Stomach (tissue), 4 donors: ENCODE results near the gene MAGI2.

ENCODE experiments used
- EP300 ChIP-seq: sonication (generic); formaldehyde crosslinking; IDR thresholded peaks from one replicate; pipeline ENCODE4 v1.6.1; 2017; ENCODE audit warnings: antibody characterized with exemption
- POLR2A ChIP-seq, 4 donors: fragments of 450-650 bp; IDR thresholded peaks; one replicate each; pipeline ENCODE4 v1.6.1; 2016; ENCODE audit warnings: antibody characterized with exemption in 4 of 4, control low read depth in 2 of 4, mild to moderate bottlenecking in 1 of 4, moderate library complexity in 1 of 4
- TF ChIP-seq, protein P1 (sequence below), 7 experiments: fragments of 450-650 bp in 4 of 7; fragments of 200-600 bp in 3 of 7; sonication (generic) in 3 of 7; IDR thresholded peaks; one replicate each; pipeline ENCODE4 v1.5.1; 2016 to 2019; ENCODE audit warnings: antibody characterized with exemption in 7 of 7, control low read depth in 2 of 7, mild to moderate bottlenecking in 1 of 7

DNA sequence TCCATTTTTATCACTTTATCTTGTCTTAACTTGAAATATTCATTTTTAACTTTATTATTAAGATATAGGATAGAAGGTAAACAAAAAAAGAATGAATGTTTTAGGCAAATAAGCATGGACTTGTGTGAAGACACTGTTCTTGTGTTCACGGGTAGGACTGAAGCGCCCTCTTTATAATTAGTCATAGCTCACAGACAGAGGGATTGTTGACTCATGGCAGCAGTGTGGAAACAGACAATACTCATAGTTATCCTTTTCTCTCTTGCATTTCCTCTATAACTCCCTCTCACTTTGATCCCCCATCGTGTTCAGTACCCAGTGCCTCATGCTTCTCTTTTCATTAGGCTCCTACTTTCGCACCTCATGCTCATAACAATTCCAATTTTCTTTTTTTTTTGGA lies 923.1 kb downstream of the MAGI2 start:
- TF ChIP-seq, protein P1, sequence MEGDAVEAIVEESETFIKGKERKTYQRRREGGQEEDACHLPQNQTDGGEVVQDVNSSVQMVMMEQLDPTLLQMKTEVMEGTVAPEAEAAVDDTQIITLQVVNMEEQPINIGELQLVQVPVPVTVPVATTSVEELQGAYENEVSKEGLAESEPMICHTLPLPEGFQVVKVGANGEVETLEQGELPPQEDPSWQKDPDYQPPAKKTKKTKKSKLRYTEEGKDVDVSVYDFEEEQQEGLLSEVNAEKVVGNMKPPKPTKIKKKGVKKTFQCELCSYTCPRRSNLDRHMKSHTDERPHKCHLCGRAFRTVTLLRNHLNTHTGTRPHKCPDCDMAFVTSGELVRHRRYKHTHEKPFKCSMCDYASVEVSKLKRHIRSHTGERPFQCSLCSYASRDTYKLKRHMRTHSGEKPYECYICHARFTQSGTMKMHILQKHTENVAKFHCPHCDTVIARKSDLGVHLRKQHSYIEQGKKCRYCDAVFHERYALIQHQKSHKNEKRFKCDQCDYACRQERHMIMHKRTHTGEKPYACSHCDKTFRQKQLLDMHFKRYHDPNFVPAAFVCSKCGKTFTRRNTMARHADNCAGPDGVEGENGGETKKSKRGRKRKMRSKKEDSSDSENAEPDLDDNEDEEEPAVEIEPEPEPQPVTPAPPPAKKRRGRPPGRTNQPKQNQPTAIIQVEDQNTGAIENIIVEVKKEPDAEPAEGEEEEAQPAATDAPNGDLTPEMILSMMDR (IDR thresholded peaks at IDR 0.05), result no peak
- no peak for TF ChIP-seq POLR2A (IDR thresholded peaks at IDR 0.05)
- no peak for TF ChIP-seq EP300
